Vagina (tissue), 2 donors: ENCODE results near the gene DPF3. TPM values are rescaled to one million over a fixed set of nuclear protein-coding genes. Genes with fewer than 3 reads are reported as not detected.

Experiments
- DNase-seq, 2 donors: peaks; one replicate each; pipeline ENCODE4 v3.0.0-alpha.2; 2017; ENCODE audit errors: extremely low spot score in 2 of 2
- H3K27ac ChIP-seq: fragments of 200-600 bp; sonication (generic); one replicate; pipeline ENCODE4 v1.5.1; 2019
- H3K27me3 ChIP-seq: fragments of 200-600 bp; sonication (generic); one replicate; pipeline ENCODE4 v1.5.1; 2019
- H3K36me3 ChIP-seq, 2 donors: fragments of 200-600 bp; sonication (generic); one replicate each; pipeline ENCODE4 v1.5.1; 2017 to 2019
- H3K4me1 ChIP-seq: fragments of 200-600 bp; sonication (generic); one replicate; pipeline ENCODE4 v1.5.1; 2019
- H3K4me3 ChIP-seq, 2 donors: fragments of 200-600 bp; sonication (generic); 1 replicate in 1 of 2; 2 replicates in 1 of 2; pipeline ENCODE4 v1.5.1; 2016 to 2019
- H3K9me3 ChIP-seq: fragments of 200-600 bp; sonication (generic); one replicate; pipeline ENCODE4 v1.5.1; 2019
- POLR2A ChIP-seq, 2 donors: fragments of 450-650 bp; IDR thresholded peaks; one replicate each; pipeline ENCODE4 v1.6.1; 2017; ENCODE audit warnings: antibody characterized with exemption in 2 of 2, mild to moderate bottlenecking in 2 of 2, moderate library complexity in 2 of 2
- POLR2AphosphoS5 ChIP-seq, 2 donors: sonication (generic); formaldehyde crosslinking; IDR thresholded peaks; one replicate each; pipeline ENCODE4 v1.9.0; 2017; ENCODE audit warnings: antibody characterized with exemption in 2 of 2, mild to moderate bottlenecking in 2 of 2, low read depth in 1 of 2; ENCODE audit not compliant: insufficient read depth in 1 of 2
- intact Hi-C: fragments of 100-400 bp; cut with DNase I; formaldehyde crosslinking; loops from one replicate; pipeline ENCODE4 v1.15.1; 2023
- total RNA-seq: library from RNA; depleted of rRNA; stranded (reverse); fragments of >200 nt; gene quantifications from one replicate; pipeline ENCODE4 v1.2.3, GENCODE V29; 2016
- TF ChIP-seq, protein P1 (sequence below), 3 experiments: fragments of 450-650 bp in 2 of 3; fragments of 200-600 bp in 1 of 3; sonication (generic) in 1 of 3; IDR thresholded peaks; one replicate each; pipeline ENCODE4 v1.5.1; 2017 to 2019; ENCODE audit warnings: antibody characterized with exemption in 3 of 3, mild to moderate bottlenecking in 2 of 3, moderate library complexity in 2 of 3

Gene DPF3
- total RNA-seq, 1 donor from 2014 or later, result not detected

DNA sequence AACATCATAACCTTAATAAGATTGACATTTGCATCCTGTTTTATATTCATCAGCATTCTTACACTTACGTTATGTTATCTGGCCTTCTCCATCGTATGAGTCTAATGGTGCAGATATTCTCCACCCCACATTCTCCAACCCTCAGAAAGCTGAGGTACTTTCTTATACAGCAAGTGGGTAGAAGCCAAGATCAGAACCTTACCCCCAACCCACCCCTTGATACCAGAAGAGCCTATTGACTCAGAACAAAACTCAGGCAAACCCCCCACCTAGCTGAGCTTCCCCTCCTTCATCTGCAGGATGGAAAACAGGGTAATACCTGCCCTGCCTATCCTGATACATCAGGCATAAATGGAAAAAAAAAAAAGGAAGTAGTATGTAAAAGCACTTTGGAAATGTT, 77.6 kb downstream of the DPF3 start:
- no peaks in the 10 kb centered on the region for H3K27me3 ChIP-seq
- no peak for DNase-seq
- TF ChIP-seq, protein P1, sequence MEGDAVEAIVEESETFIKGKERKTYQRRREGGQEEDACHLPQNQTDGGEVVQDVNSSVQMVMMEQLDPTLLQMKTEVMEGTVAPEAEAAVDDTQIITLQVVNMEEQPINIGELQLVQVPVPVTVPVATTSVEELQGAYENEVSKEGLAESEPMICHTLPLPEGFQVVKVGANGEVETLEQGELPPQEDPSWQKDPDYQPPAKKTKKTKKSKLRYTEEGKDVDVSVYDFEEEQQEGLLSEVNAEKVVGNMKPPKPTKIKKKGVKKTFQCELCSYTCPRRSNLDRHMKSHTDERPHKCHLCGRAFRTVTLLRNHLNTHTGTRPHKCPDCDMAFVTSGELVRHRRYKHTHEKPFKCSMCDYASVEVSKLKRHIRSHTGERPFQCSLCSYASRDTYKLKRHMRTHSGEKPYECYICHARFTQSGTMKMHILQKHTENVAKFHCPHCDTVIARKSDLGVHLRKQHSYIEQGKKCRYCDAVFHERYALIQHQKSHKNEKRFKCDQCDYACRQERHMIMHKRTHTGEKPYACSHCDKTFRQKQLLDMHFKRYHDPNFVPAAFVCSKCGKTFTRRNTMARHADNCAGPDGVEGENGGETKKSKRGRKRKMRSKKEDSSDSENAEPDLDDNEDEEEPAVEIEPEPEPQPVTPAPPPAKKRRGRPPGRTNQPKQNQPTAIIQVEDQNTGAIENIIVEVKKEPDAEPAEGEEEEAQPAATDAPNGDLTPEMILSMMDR (IDR thresholded peaks at IDR 0.05), result no peak
- intact Hi-C loops, result no loop called here
- H3K9me3 ChIP-seq, result peaks cover 7% of the 10 kb centered on the region
- H3K4me3 ChIP-seq, result no peak overlapping the region
- no peaks in the 10 kb centered on the region for H3K4me1 ChIP-seq
- H3K36me3 ChIP-seq, result no peaks in the 10 kb centered on the region
- no peak overlapping the region for H3K27ac ChIP-seq

DNA sequence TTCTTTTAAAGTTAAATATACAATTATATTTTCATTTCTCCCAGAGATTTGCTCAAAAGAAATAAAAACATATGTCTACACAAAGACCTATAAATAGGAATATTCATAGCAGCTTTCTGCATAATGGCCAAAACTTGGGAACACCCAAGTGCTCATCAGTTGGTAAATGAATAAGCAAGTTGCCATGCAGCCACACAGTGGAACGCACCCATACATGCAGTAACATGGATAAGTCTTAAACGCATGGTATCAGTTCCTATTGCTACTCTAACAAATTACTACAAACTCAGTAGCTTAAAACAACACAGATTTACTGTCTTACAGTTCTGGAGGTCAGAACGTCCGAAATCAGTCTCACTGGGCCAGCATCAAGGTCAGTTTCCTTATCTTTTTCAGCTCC, 78.5 kb downstream of the DPF3 start:
- TF ChIP-seq POLR2A (IDR thresholded peaks at IDR 0.05) (no peak), POLR2AphosphoS5 (IDR thresholded peaks at IDR 0.05; ENCODE audit: insufficient read depth in 1 of 2, low read depth in 1 of 2) (no peak)
- TF ChIP-seq, protein P1 (IDR thresholded peaks at IDR 0.05), result no peak
- Histone ChIP-seq H3K27ac (no peak overlapping the region), H3K36me3 (no peaks in the 10 kb centered on the region), H3K4me1 (no peaks in the 10 kb centered on the region), H3K9me3 (peaks cover 7% of the 10 kb centered on the region), H3K4me3 (no peak overlapping the region), H3K27me3 (no peaks in the 10 kb centered on the region)
- intact Hi-C loops, result no loop called here
- no peak for DNase-seq

DNA sequence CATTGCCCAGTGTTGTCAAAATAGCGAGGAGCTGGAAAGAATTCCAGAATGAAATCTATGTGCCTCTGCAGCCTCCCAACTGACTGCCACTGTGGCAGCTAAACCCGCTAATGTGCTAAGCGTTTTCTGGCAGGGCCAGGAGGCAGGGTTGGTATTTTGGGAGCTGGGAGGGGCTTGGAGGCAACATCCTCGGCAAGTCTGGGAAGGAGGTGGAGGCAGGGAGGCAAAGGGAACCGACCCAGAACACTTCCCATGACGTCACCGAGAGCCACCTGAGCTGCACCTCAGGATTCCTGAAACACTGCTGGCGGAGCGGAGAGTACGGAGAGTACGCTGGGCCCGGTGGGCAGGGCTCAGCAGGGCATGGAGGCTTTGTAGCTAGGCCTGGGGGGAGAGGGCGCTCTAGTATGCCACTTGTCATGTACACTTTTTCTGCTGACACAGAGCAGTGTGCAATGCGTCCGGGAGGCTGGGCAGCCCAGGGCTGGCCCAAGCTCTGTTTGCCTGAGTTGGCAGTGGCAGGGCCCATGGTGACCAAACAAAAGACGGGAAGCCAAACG, 81.5 kb downstream of the DPF3 start:
- Histone ChIP-seq H3K4me1 (no peaks in the 10 kb centered on the region), H3K27ac (no peak overlapping the region), H3K4me3 (no peak overlapping the region), H3K27me3 (no peaks in the 10 kb centered on the region), H3K36me3 (no peaks in the 10 kb centered on the region), H3K9me3 (no peaks in the 10 kb centered on the region)
- intact Hi-C loops, result no loop called here
- no peak for TF ChIP-seq POLR2A (IDR thresholded peaks at IDR 0.05)
- TF ChIP-seq, protein P1 (IDR thresholded peaks at IDR 0.05), result no peak
- TF ChIP-seq POLR2AphosphoS5 (IDR thresholded peaks at IDR 0.05; ENCODE audit: insufficient read depth in 1 of 2, low read depth in 1 of 2), result no peak
- DNase-seq, result no peak

DNA sequence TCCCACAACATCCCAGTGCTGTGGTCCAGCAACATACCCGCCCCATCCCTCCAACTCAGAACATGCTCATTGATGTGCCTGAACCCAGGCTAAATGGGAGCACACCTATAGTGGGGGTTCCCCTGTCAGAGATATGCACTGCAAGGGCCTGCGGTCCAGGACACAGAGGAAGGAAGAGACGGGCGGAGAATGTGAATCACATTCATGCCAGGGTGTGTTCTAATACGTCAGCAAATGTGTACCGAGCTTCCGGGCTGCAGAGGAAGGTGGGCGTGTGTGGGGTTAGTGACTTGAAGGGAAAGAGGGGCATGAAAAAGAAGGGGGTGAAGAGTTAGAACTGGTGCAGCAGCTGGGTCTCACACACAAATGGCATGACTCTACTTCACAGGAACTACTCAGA, 83.7 kb downstream of the DPF3 start:
- intact Hi-C loops, result no loop called here
- TF ChIP-seq, protein P1 (IDR thresholded peaks at IDR 0.05), result no peak
- Histone ChIP-seq H3K27ac (no peak overlapping the region), H3K36me3 (no peaks in the 10 kb centered on the region), H3K4me3 (no peak overlapping the region), H3K4me1 (no peaks in the 10 kb centered on the region), H3K9me3 (no peaks in the 10 kb centered on the region), H3K27me3 (no peaks in the 10 kb centered on the region)
- no peak for DNase-seq

DNA sequence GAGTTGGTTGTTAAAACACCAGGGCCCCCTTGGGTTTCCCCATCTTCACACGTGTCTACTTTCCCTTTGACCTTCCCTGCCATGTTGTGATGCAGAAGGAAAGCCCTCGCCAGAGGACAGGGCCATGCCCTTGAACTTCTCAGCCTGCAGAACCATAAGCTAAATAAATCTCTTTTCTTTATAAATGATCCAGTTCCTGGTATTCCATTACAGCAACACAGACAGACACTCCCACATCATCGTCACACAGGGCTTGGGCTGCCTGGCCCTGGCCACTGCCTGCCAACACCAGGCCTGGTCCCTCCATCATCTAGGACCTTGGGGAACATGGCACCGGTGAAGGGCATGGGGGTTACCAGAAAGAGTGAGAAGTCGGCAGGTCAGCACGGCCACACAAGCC, 84.8 kb downstream of the DPF3 start:
- H3K27me3 ChIP-seq, result no peaks in the 10 kb centered on the region
- H3K36me3 ChIP-seq, result no peaks in the 10 kb centered on the region
- no peak overlapping the region for H3K4me3 ChIP-seq
- no peaks in the 10 kb centered on the region for H3K4me1 ChIP-seq
- no peaks in the 10 kb centered on the region for H3K9me3 ChIP-seq
- intact Hi-C loops, result no loop called here
- no peak overlapping the region for H3K27ac ChIP-seq
- DNase-seq, result no peak
- TF ChIP-seq POLR2A (IDR thresholded peaks at IDR 0.05) (no peak), POLR2AphosphoS5 (IDR thresholded peaks at IDR 0.05; ENCODE audit: insufficient read depth in 1 of 2, low read depth in 1 of 2) (no peak)
- TF ChIP-seq, protein P1 (IDR thresholded peaks at IDR 0.05), result no peak
